ENCODE data around the gene CALM3.

CALM3 gene

GRCh38 chr19:46639358-46640182 is 38.4 kb downstream of the CALM3 start:
- TF ChIP-seq, protein P1, sequence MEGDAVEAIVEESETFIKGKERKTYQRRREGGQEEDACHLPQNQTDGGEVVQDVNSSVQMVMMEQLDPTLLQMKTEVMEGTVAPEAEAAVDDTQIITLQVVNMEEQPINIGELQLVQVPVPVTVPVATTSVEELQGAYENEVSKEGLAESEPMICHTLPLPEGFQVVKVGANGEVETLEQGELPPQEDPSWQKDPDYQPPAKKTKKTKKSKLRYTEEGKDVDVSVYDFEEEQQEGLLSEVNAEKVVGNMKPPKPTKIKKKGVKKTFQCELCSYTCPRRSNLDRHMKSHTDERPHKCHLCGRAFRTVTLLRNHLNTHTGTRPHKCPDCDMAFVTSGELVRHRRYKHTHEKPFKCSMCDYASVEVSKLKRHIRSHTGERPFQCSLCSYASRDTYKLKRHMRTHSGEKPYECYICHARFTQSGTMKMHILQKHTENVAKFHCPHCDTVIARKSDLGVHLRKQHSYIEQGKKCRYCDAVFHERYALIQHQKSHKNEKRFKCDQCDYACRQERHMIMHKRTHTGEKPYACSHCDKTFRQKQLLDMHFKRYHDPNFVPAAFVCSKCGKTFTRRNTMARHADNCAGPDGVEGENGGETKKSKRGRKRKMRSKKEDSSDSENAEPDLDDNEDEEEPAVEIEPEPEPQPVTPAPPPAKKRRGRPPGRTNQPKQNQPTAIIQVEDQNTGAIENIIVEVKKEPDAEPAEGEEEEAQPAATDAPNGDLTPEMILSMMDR (IDR thresholded peaks at IDR 0.05; ENCODE audit: control extremely low read depth, extremely low read depth, low read depth, missing control alignments), result no peak
- DNase-seq (ENCODE audit: extremely low spot score), result no peak
- POLR2A ChIA-PET, result no interaction called here
- CTCF ChIA-PET, result interaction anchor here (1.0 to 1.3 kb wide), 4 partner anchors 15 to 114 kb away, joined by 3 to 5 read pairs (median 4); no protein-coding TSS in a partner anchor

GRCh38 chr19:46640656-46641055 is 39.5 kb downstream of the CALM3 start:
- CTCF ChIA-PET, result no interaction called here

DNA sequence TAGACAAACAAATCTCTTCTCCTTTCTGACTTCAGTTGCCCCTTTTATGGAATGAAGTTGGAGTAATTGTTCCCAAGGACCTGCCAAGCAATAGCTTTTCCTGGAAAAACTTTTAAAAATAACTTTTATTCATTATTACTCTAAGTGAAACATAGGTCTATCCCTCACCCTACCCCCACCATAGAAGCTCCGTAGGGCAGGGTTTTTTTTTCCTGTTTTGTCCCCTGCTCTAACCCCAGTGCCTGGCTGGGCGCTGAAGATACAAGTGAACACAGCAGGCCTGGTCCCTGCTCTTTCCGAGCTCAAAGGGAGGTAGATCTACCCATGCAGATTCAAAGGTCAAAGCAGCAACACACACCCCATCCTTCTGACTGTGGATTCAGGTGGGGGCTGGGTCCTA is 43.6 kb downstream of the CALM3 start:
- ChIA-PET CTCF (interaction anchor here (0.7 kb wide), 1 partner anchor 17 kb away, joined by 4 read pairs; no protein-coding TSS in a partner anchor), POLR2A (no interaction called here)
- no peak for DNase-seq (ENCODE audit: extremely low spot score)

More at GRCh38 chr19:46640656-46641055, 39.5 kb downstream of the CALM3 start:
- POLR2A ChIA-PET, result no interaction called here
- TF ChIP-seq, protein P1 (IDR thresholded peaks at IDR 0.05; ENCODE audit: control extremely low read depth, extremely low read depth, low read depth, missing control alignments), result no peak
- no peak for DNase-seq (ENCODE audit: extremely low spot score)

DNA sequence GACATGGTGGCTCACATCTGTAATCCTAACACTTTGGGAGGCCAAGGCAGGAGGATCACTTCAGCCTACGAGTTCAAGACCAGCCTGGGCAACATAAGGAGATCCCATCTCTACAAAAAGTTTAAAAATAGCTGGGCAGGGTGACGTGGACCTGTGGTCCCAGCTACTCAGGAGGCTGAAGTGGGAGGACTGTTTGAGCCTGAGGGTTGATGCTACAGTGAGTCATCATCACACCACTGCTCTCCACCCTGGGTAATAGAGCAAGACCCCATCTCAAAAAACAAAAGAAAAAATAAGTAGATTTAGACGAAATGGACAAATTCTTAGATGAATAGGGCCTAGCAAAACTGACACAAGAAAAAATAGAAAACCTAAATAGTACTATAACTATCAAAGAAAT is 45.3 kb downstream of the CALM3 start:
- ChIA-PET CTCF (interaction anchor here (1.1 to 2.2 kb wide), 2 partner anchors 12 to 16 kb away, joined by 3 to 7 read pairs; no protein-coding TSS in a partner anchor), POLR2A (interaction anchor here (0.6 kb wide), 1 partner anchor 187 kb away, joined by 4 read pairs; no protein-coding TSS in a partner anchor)
- DNase-seq (ENCODE audit: extremely low spot score), result no peak
- TF ChIP-seq, protein P1 (IDR thresholded peaks at IDR 0.05; ENCODE audit: control extremely low read depth, extremely low read depth, low read depth, missing control alignments), result no peak

More for the DNA sequence above, 43.6 kb downstream of the CALM3 start:
- TF ChIP-seq, protein P1 (IDR thresholded peaks at IDR 0.05; ENCODE audit: control extremely low read depth, extremely low read depth, low read depth, missing control alignments), result no peak

GRCh38 chr19:46648060-46648960 is 47.2 kb downstream of the CALM3 start:
- TF ChIP-seq, protein P1 (IDR thresholded peaks at IDR 0.05; ENCODE audit: control extremely low read depth, extremely low read depth, low read depth, missing control alignments), result no peak
- DNase-seq (ENCODE audit: extremely low spot score), result no peak
- ChIA-PET CTCF (interaction anchor here (1.0 to 1.8 kb wide), 5 partner anchors 9 to 80 kb away, joined by 3 to 5 read pairs (median 4); no protein-coding TSS in a partner anchor), POLR2A (no interaction called here)

Measured in GM10248 (cell line).